HG02798 (cell line): ENCODE results near the gene TRNAU1AP.

Experiments
- ATAC-seq: cut with Tn5 transposase; IDR thresholded peaks from one replicate; pipeline ENCODE4 v1.9.1; 2021; ENCODE audit warnings: mild to moderate bottlenecking; ENCODE audit not compliant: unreplicated experiment, poor library complexity

The TRNAU1AP gene

DNA sequence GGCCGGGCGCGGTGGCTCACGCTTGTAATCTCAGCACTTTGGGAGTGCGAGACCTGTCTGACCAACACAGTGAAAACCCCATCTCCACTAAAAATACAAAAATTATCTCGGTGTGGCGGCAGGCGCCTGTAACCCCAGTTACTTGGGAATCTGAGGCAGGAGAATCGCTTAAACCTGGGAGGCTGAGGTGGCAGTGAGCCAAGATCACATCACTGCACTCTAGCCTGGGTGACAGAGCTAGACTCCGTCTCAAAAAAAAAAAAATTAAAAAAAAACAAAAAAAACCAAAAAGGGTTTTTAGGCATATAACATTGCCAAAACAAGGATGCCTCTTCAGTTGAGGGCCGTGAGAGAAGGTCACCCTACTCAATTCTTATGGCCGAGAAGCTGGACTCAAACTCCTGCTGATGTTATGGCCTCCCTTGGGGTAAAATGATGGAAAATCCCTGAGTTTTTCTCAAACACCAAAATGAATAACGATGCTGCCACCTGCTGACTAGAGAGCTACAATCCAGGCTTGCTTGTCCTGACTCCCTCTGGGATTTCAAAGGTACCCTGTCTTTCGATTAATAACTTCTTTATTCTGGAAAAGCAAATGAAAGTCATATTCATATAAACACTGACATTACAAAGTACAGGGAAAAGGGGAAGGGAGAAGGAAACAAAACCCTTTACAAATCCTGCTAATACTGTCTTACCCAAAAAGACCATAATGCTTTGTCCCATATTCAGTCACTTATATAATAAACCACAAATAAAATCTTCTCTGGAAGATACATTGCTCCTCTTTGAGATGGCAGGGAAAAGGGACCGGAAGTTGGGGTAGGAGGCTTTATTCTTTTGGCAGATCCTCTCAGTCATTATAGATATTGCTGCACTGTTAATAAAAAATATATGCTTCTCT, 49.9 kb downstream of the TRNAU1AP start:
- ATAC-seq: no peak

DNA sequence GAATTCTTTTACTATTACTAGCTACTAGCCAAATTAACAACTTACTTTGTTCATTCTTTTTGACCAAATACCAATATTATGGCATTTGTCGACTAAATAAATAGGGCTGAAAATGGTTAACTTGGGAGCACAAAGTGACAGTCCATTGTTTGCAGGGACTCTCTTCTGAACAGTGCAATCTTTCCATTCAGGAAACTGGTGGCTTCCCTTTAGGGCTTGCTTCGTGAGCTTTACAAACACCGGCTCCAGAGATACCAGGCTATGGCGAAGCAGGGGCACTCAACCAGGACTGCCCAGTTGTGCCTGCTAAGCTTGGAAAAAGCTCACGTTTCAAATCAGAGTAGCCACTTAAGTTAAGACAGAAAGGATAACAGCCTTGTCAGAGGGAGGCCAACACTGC, 51.5 kb downstream of the TRNAU1AP start:
- ATAC-seq: no peak

DNA sequence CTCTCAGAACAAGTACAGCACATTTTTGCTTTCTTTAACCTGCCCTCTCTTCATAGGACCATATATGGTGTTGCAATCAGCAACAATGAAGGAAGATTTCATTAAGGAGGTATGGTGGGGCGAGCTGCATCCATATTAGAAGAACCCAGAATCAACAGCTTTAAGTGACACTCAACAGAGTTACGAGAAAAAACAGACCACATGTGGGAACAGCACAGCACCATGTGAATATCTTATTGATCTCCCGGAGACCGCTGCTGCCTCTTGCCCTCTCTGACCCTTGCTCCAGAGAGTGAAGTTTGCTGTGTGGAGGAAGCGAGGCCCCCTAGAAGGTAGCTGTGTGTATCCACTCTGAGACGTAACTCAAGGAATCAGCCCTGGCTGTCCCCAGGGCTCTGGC, 52.1 kb downstream of the TRNAU1AP start:
- no peak for ATAC-seq

DNA sequence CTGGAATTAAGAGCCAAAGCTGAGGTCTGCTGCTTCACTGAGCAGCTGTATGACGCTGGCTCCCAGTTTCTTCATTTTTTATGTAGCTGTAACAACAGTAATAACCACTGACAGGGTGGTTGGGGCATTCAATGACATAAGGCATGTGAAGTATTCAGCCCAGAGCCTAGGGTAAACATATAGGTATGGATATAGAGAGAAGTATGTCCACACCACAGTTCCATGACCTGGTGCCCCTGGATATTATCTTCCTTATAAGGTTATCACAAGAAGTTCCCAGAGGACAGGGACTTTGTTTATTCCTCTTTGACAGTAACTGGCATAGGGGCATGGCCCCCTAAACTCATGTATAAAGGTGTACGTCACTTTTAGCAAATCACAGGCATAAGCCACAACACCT, 53.9 kb downstream of the TRNAU1AP start:
- ATAC-seq: no peak

DNA sequence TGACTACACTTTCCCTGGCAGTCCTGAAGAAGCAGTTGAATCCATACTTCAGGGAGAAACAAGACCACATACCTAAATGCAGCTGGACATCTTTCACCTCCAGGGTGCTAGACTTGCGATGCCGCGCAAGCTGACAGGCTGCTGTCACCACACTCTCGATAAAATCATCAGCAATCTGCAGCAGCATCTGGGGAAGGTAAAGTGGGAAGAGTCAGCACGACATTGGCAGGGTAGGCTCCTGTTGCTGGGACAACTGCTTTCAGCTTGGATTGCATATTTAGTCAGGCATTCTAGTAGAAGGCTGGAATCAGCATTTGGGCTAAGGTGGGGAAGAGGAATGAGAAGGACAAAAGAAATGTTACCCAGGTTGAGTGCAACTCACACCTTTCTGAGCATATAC, 60.3 kb downstream of the TRNAU1AP start:
- ATAC-seq: no peak
